Measurements from ENCODE around the gene SUSD1.

SUSD1 gene

DNA sequence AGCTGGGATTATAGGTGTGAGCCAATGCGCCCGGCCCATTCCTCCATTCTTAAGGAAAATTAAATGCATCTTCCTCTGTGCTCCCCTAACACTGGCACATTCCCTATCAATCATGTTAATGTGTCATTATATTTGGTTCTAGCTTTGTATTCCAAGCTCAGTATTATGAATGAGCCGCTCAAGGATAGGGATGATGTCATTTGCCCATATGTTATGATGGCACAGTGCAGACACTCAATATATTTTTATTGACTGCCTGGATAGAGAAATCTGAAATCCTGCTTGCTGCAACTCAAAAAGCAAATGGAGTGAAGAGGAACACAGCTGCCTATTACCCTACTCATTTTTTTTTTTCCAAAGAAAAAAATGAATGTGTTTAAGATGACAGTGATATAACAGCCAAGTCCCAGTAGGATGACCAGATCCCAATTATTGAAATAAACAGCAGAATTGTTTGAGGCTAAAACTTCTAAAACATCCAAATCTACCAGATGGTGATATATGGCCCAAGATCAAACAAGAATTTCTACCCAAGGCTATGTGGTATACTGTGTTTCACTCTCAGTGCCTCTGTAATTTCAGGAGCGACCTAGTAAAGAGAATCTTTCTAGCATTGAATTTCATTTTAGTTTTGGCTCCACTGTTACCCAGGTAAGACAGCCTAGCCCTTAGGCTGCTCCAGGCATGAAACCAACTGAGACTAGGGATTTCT is 16.3 kb downstream of the SUSD1 start:
- no peak for DNase-seq (ENCODE audit: extremely low spot score)
- ChIA-PET POLR2A (no interaction called here), CTCF (interaction anchor here (1.5 to 2.1 kb wide), 2 partner anchors 8 to 9 kb away, joined by 4 to 5 read pairs; no protein-coding TSS in a partner anchor)
- TF ChIP-seq, protein P1, sequence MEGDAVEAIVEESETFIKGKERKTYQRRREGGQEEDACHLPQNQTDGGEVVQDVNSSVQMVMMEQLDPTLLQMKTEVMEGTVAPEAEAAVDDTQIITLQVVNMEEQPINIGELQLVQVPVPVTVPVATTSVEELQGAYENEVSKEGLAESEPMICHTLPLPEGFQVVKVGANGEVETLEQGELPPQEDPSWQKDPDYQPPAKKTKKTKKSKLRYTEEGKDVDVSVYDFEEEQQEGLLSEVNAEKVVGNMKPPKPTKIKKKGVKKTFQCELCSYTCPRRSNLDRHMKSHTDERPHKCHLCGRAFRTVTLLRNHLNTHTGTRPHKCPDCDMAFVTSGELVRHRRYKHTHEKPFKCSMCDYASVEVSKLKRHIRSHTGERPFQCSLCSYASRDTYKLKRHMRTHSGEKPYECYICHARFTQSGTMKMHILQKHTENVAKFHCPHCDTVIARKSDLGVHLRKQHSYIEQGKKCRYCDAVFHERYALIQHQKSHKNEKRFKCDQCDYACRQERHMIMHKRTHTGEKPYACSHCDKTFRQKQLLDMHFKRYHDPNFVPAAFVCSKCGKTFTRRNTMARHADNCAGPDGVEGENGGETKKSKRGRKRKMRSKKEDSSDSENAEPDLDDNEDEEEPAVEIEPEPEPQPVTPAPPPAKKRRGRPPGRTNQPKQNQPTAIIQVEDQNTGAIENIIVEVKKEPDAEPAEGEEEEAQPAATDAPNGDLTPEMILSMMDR (IDR thresholded peaks at IDR 0.05; ENCODE audit: control extremely low read depth, extremely low read depth, low read depth, missing control alignments), result no peak

DNA sequence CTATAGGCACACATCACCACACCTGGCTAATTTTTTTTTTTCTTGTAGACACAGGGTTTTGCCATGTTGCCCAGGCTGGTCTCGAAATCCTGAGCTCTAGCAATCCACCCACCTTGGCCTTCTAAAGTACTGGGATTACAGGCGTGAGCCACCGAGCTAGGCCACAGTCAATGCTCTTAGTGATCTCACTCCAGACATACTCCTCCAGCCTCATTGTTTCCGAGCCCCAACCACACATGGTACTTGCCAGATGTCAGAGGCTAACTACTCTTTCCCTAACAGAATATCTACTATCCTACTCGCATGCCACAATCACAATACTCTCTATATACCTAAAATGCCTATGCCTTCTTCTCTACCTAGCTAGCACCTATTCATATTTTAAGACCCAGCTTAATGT is 17.1 kb downstream of the SUSD1 start:
- POLR2A ChIA-PET, result no interaction called here
- TF ChIP-seq, protein P1 (IDR thresholded peaks at IDR 0.05; ENCODE audit: control extremely low read depth, extremely low read depth, low read depth, missing control alignments), result no peak
- CTCF ChIA-PET, result interaction anchor here (0.9 to 2.1 kb wide), 5 partner anchors 8 to 60 kb away, joined by 3 to 5 read pairs (median 3); no protein-coding TSS in a partner anchor
- DNase-seq (ENCODE audit: extremely low spot score), result no peak

DNA sequence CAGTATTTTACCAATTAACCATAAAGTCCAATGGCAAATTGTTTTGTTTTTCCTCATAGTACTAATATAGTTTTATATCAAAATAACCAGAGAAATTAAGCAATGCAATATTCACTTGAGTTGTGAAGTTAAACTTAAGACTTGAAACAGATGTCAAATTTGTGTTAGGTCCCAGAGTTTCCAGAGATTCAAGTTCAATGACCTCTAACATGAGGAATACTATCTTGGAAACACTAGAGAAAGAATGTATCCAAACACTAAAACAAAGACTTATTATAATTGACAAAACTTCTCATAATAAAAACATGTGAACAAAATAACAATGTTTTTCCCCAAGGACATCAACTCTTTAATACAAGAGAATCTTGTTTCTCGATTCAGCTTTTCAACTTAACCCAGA is 18.0 kb downstream of the SUSD1 start:
- TF ChIP-seq, protein P1 (IDR thresholded peaks at IDR 0.05; ENCODE audit: control extremely low read depth, extremely low read depth, low read depth, missing control alignments), result no peak
- POLR2A ChIA-PET, result no interaction called here
- CTCF ChIA-PET, result interaction anchor here (0.9 to 2.1 kb wide), 4 partner anchors 10 to 47 kb away, joined by 3 to 5 read pairs (median 4); no protein-coding TSS in a partner anchor
- no peak for DNase-seq (ENCODE audit: extremely low spot score)

DNA sequence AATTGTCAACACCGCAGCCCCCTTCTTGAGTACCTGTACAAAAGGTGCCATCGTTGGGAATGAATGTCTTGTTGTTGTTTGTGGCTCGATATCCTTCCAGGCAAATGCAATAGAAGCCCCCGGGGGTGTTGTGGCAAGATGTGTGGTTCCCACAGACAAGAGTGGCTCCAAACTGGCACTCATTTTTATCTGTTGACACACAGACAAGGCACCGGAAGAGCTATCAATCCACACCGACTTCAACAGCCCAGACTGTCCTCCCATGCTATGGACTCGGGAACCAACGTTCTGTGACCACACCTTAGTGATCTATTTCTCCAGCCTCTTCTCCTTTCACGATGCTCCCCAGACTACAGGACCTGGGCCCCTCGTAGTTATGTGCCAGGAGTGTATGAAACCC is 25.9 kb downstream of the SUSD1 start:
- TF ChIP-seq, protein P1 (IDR thresholded peaks at IDR 0.05; ENCODE audit: control extremely low read depth, extremely low read depth, low read depth, missing control alignments), result no peak
- POLR2A ChIA-PET, result no interaction called here
- no peak for DNase-seq (ENCODE audit: extremely low spot score)
- CTCF ChIA-PET, result interaction anchor here (1.1 to 1.5 kb wide), 4 partner anchors 9 to 25 kb away, joined by 3 to 4 read pairs (median 4); no protein-coding TSS in a partner anchor

DNA sequence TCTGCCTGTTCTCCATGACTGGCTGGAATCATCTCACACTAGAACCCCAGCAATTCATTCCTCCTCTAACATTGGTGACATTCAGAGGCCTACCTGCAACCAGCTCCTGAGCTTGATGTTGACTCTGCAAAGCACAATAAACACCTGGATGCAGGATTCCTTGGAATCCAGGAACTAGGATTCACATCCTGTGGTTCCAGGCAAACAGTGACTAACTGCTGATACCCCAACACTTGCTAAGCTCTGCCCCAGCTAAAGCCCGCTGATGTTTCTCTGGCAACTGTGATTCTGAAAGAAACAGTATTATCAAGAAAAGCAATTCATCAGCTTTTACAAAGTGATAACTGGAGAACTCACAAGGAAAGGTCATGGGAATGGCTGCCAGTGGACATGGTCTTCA is 29.2 kb downstream of the SUSD1 start:
- no peak for DNase-seq (ENCODE audit: extremely low spot score)
- ChIA-PET CTCF (interaction anchor here (1.0 to 1.5 kb wide), 2 partner anchors 21 to 48 kb away, joined by 3 to 4 read pairs; no protein-coding TSS in a partner anchor), POLR2A (no interaction called here)
- TF ChIP-seq, protein P1 (IDR thresholded peaks at IDR 0.05; ENCODE audit: control extremely low read depth, extremely low read depth, low read depth, missing control alignments), result no peak

DNA sequence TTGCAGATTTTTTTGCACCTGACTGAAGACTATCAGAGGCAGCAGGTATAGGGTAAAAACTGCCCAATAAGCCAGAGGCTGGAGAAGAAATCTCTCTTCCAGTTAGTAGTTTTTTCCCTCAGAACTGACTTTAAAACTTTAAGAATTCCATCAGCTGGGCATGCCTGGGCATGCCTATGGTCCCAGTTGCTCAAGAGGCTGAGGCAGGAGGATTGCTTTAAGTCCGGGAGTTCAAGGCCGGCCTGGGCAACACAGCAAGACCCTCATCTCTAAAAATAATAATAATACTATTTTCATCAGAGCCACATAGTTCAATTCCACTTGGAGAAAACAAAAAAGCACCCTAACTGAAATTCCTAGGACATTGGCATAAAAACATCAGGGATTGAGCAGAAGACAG is 30.3 kb downstream of the SUSD1 start:
- TF ChIP-seq, protein P1 (IDR thresholded peaks at IDR 0.05; ENCODE audit: control extremely low read depth, extremely low read depth, low read depth, missing control alignments), result no peak
- DNase-seq (ENCODE audit: extremely low spot score), result no peak
- ChIA-PET POLR2A (no interaction called here), CTCF (interaction anchor here (1.5 kb wide), 1 partner anchor 47 kb away, joined by 4 read pairs; no protein-coding TSS in a partner anchor)
